AG04450 (cell line): Measurements from ENCODE around the gene CRYM. TPM values are rescaled to one million over a fixed set of nuclear protein-coding genes. Genes with fewer than 3 reads are reported as not detected.
A peak's percentile ranks its signal among the peaks of the same experiment; 100 is the strongest.
"Not testable (repeated sequence)": the region's sequence is repeated elsewhere in the genome, so short reads cannot be mapped to it uniquely, and the experiment has no call there.

Source experiments
- CTCF ChIA-PET: fragments of 300-600, 350-600 bp; formaldehyde crosslinking; extraction: SDS; loops from one replicate; lab custom pipeline; 2022; ENCODE audit warnings: antibody characterized with exemption, inconsistent platforms; lab: Charles Lee
- POLR2A ChIA-PET: fragments of 350-600 bp; formaldehyde crosslinking; extraction: SDS; loops from one replicate; lab custom pipeline; 2021; ENCODE audit warnings: antibody characterized with exemption, inconsistent platforms; lab: Yijun Ruan, JAX
- DNase-seq: peaks from one replicate; pipeline ENCODE4 v3.0.0-alpha.2; 2011; ENCODE audit warnings: low read depth, low spot score
- H3K27ac ChIP-seq: one replicate; pipeline ENCODE4 v1.5.1; 2012; ENCODE audit warnings: low read depth, low read length, control low read depth
- H3K27me3 ChIP-seq: one replicate; pipeline ENCODE4 v1.6.0; 2012; ENCODE audit warnings: low read length; ENCODE audit not compliant: control insufficient read depth, insufficient read depth
- H3K4me3 ChIP-seq: 2 replicates; pipeline ENCODE4 v1.5.1; 2011; ENCODE audit warnings: mild to moderate bottlenecking, low read depth, low read length, control low read depth
- H3K9me3 ChIP-seq: 2 replicates; pipeline ENCODE4 v1.5.1; 2012; ENCODE audit warnings: low read length; ENCODE audit not compliant: control insufficient read depth, insufficient read depth
- polyA plus RNA-seq: library from polyadenylated mRNA; depleted of rRNA; stranded (reverse); fragments of >200 nt; gene quantifications from 2 replicates; pipeline ENCODE4 v1.2.3, GENCODE V29; 2011
- TF ChIP-seq, protein P1 (sequence below): IDR thresholded peaks from 2 replicates; pipeline ENCODE4 v1.5.1; 2011; ENCODE audit warnings: low read depth, low read length, control low read depth, inconsistent platforms

CRYM gene
- polyA plus RNA-seq, 1 experiment: 0.21 TPM

DNA sequence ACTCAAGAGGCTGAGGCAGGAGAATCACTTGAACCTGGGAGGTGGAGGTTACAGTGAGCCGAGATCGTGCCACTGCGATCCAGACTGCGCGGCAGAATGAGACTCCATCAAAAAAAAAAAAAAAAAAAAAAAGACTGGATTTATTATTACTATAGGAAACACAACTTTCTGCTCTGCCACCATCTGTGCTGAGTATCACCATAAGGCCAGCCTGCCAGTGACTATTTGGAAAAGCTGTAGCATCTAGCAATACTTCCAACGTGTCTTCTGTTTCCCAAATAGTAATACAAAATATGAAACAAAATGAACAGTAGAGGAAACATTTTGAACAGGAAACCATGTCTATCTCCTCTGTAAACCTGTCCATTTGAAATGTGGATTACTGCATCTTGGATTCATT lies 43.6 kb upstream of the CRYM start:
- Histone ChIP-seq H3K27ac (no peak overlapping the region), H3K9me3 (no peaks in the 10 kb centered on the region), H3K4me3 (no peak overlapping the region), H3K27me3 (no peaks in the 10 kb centered on the region)
- DNase-seq: no peak
- ChIA-PET CTCF (no interaction called here), POLR2A (no interaction called here)
- TF ChIP-seq, protein P1, sequence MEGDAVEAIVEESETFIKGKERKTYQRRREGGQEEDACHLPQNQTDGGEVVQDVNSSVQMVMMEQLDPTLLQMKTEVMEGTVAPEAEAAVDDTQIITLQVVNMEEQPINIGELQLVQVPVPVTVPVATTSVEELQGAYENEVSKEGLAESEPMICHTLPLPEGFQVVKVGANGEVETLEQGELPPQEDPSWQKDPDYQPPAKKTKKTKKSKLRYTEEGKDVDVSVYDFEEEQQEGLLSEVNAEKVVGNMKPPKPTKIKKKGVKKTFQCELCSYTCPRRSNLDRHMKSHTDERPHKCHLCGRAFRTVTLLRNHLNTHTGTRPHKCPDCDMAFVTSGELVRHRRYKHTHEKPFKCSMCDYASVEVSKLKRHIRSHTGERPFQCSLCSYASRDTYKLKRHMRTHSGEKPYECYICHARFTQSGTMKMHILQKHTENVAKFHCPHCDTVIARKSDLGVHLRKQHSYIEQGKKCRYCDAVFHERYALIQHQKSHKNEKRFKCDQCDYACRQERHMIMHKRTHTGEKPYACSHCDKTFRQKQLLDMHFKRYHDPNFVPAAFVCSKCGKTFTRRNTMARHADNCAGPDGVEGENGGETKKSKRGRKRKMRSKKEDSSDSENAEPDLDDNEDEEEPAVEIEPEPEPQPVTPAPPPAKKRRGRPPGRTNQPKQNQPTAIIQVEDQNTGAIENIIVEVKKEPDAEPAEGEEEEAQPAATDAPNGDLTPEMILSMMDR: no peak

DNA sequence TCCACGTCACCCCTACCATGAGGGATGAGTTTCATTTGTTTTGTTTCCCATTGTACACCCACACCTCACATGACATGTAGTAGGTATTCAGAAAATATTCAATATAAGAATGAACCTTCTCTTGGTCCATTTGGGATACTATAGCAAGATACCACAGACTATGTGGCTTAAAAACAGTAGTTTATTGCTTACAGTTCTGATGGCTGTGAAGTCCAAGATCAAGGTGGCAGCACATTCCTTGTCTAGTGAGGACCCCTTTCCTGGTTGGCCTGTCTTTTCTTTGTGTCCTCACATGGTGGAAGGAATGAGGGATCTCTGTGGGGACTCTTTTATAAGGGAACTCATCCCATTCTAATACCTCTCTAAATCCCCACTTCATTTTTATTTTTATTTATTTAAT lies 36.2 kb upstream of the CRYM start:
- Histone ChIP-seq H3K4me3 (no peak overlapping the region), H3K9me3 (peaks cover 5% of the 10 kb centered on the region; the same call in 1 of the 2 replicates), H3K27me3 (no peaks in the 10 kb centered on the region), H3K27ac (no peak overlapping the region)
- TF ChIP-seq, protein P1: no peak
- DNase-seq: no peak
- CTCF ChIA-PET: interaction anchor here (1.5 kb wide), 1 partner anchor 13 kb away, joined by 6 read pairs; no protein-coding TSS in a partner anchor
- POLR2A ChIA-PET: no interaction called here

DNA sequence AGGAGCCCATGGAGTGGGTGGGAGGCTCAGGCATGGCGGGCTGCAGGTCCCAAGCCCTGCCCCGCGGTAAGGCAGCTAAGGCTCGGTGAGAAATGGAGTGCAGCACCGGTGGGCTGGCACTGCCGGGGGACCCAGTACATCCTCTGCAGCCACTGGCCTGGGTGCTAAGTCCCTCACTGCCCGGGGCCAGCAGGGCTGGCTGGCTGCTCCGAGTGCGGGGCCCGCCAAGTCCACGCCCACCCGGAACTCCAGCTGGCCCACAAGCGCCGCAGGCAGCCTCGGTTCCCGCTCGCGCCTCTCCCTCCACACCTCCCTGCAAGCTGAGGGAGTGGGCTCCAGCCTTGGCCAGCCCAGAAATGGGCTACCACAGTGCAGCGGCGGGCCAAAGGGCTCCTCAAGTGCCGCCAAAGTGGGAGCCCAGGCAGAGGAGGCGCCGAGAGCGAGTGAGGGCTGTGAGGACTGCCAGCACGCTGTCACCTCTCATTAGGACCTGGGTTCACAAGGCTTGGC lies 34.8 kb upstream of the CRYM start:
- H3K4me3 ChIP-seq, H3K27me3 ChIP-seq, H3K27ac ChIP-seq, DNase-seq, H3K9me3 ChIP-seq, POLR2A ChIA-PET: not testable (repeated sequence)
- CTCF ChIA-PET: interaction anchor here (1.5 kb wide), 1 partner anchor 12 kb away, joined by 6 read pairs; no protein-coding TSS in a partner anchor

DNA sequence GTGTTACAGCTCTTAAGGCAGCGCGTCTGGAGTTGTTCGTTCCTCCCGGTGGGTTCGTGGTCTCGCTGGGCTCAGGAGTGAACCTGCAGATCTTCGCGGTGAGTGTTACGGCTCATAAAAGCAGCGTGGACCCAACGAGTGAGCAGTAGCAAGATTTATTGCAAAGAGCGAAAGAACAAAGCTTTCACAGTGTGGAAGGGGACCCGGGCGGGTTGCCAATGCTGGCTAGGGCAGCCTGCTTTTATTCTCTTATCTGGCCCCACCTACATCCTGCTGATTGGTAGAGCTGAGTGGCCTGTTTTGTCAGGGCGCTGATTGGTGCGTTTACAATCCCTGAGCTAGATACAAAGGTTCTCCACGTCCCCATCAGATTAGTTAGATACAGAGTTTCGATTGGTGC lies 34.0 kb upstream of the CRYM start:
- H3K27me3 ChIP-seq, H3K9me3 ChIP-seq, CTCF ChIA-PET, POLR2A ChIA-PET, H3K4me3 ChIP-seq, H3K27ac ChIP-seq, DNase-seq: not testable (repeated sequence)

DNA sequence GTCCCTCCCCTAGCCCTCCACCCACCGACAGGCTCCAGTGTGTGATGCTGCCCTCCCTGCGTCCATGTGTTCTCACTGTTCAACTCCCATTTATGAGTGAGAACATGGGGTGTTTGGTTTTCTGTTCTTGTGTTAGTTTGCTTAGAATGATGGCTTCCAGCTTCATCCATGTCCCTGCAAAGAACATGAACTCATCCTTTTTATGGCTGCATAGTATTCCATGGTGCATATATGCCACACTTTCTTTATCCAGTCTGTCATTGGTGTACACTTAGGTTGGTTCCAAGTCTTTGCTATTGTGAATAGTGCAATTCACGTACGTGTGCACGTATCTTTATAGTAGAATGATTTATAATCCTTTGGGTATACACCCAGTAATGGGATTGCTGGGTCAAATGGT lies 28.6 kb upstream of the CRYM start:
- H3K27me3 ChIP-seq, H3K27ac ChIP-seq, H3K9me3 ChIP-seq, CTCF ChIA-PET, POLR2A ChIA-PET, H3K4me3 ChIP-seq, DNase-seq: not testable (repeated sequence)

DNA sequence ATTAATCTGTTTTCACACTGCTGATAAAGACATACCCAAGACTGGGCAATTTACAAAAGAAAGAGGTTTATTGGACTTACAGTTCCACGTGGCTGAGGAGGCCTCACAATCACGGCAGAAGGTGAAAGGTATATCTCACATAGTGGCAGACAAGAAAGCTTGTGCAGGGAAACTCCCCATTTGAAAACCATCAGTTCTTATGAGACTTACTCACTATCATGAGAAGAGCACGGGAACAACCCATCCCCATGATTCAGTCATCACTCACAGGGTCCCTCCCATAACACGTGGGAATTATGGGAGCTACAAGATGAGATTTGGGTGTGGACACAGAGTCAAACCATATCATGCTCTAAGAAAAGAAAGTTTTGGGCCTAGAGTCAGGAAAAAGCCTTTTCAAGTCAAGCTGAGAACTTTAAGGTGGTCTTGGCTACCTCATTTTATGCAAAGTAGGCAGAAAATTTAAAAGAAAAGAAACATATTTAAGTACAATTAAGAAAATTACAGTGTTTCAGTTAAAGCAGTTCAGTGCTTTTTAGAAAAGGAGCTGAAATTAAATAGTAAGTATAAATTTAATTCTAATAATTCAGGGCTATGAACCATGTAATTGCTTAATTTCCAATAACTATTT lies 24.9 kb upstream of the CRYM start:
- Histone ChIP-seq H3K4me3 (peak overlapping the region; percentile 79; the same call in 1 of the 2 replicates), H3K27ac (no peak overlapping the region), H3K27me3 (no peaks in the 10 kb centered on the region), H3K9me3 (no peaks in the 10 kb centered on the region; the same call in 1 of the 2 replicates)
- peak; percentile 47 for DNase-seq
- CTCF ChIA-PET: interaction anchor here (3.9 to 4.1 kb wide), 3 partner anchors 114 to 451 kb away, joined by 37 to 88 read pairs (median 74); partner anchors contain the start of gene LDAF1
- POLR2A ChIA-PET: interaction anchor here (3.7 kb wide), 1 partner anchor 145 kb away, joined by 23 read pairs; the partner anchor contains the start of gene LDAF1
- TF ChIP-seq, protein P1: no peak
